Left lung (tissue), 10 donors: ENCODE measurements around the gene BCO2. TPM values are rescaled to one million over a fixed set of nuclear protein-coding genes. Genes with fewer than 3 reads are reported as not detected.

Experiments
- ATAC-seq: fragments of 200-7000 bp; cut with Tn5 transposase; one replicate; pipeline ENCODE4 v1.9.1; 2020; ENCODE audit warnings: moderate library complexity
- DNase-seq, 4 donors: peaks; one replicate each; pipeline ENCODE4 v3.0.0-alpha.2; 2013 to 2020
- H3K27ac ChIP-seq, 2 donors: fragments of 200-600 bp; sonication (generic) in 1 of 2; one replicate each; pipeline versions ENCODE4 v1.5.0 to v1.8.0; 2020 to 2021
- H3K27me3 ChIP-seq, 2 donors: fragments of 200-600 bp; sonication (generic) in 1 of 2; one replicate each; pipeline versions ENCODE4 v1.5.0 to v1.8.0; 2020 to 2021
- H3K36me3 ChIP-seq, 2 donors: fragments of 200-600 bp; sonication (generic) in 1 of 2; one replicate each; pipeline versions ENCODE4 v1.5.0 to v1.8.0; 2020 to 2021
- H3K4me1 ChIP-seq, 2 donors: fragments of 200-600 bp; one replicate each; pipeline ENCODE4 v1.8.0; 2021
- H3K4me3 ChIP-seq, 2 donors: fragments of 200-600 bp; sonication (generic) in 1 of 2; one replicate each; pipeline versions ENCODE4 v1.5.0 to v1.8.0; 2020 to 2021; ENCODE audit warnings: mild to moderate bottlenecking in 1 of 2
- H3K9me3 ChIP-seq, 2 donors: fragments of 200-600 bp; sonication (generic) in 1 of 2; one replicate each; pipeline versions ENCODE4 v1.5.0 to v1.8.0; 2020 to 2021
- CTCF ChIP-seq, 2 donors: fragments of 200-600 bp; sonication (generic) in 1 of 2; IDR thresholded peaks; one replicate each; pipeline versions ENCODE4 v1.5.0 to v1.8.0; 2021; ENCODE audit warnings: antibody characterized with exemption in 2 of 2
- intact Hi-C, 2 donors: fragments of 100-400 bp; cut with DNase I; formaldehyde crosslinking; loops; one replicate each; pipeline versions ENCODE4 v1.11.2 to v1.14.2; 2022
- polyA plus RNA-seq, 6 donors: library from polyadenylated mRNA; unstranded; fragments of 120-200 nt; gene quantifications; one replicate each; pipeline ENCODE4 v1.2.1, GENCODE V29; 2013; ENCODE audit not compliant: insufficient read length in 6 of 6
- total RNA-seq, 2 donors: library from RNA; stranded (reverse); fragmentation: NEBNext Ultra II Directional; extraction: Animal tissue kit (Norgen Biotek cat#: 25700); gene quantifications; one replicate each; pipeline ENCODE4 v1.2.1, GENCODE V29; 2021
- donor health status: DM: no; HTN: yes; CAD: no.
- donor health status: DM: no; HTN: no; CAD: no.

The BCO2 gene
- total and polyA plus RNA-seq, 8 donors: 3.3 to 11.8 (median 9.4) TPM

GRCh38 chr11:112172362-112172994, 2.8 kb upstream of the BCO2 start:
- Histone ChIP-seq H3K4me1 (peaks cover 0 to 10% of the 10 kb centered on the region in 2 donors), H3K27me3 (no peaks in the 10 kb centered on the region), H3K9me3 (no peaks in the 10 kb centered on the region), H3K27ac (no peak overlapping the region), H3K4me3 (no peak overlapping the region), H3K36me3 (no peaks in the 10 kb centered on the region)
- TF ChIP-seq CTCF (IDR thresholded peaks at IDR 0.05): no peak
- DNase-seq (no peak), ATAC-seq (no peak)
- intact Hi-C loops: no loop called here

- peak; percentile 29 for ATAC-seq
- H3K27ac ChIP-seq: no peak overlapping the region
- intact Hi-C loops: no loop called here
- H3K27me3 ChIP-seq: no peaks in the 10 kb centered on the region
- no peak for TF ChIP-seq CTCF (IDR thresholded peaks at IDR 0.05)
- peak in 2 of 4 donors; percentile 10 to 49 for DNase-seq
- H3K4me1 ChIP-seq: peaks cover 0 to 10% of the 10 kb centered on the region in 2 donors
- H3K36me3 ChIP-seq: no peaks in the 10 kb centered on the region
- H3K9me3 ChIP-seq: no peaks in the 10 kb centered on the region
- no peak overlapping the region for H3K4me3 ChIP-seq
These were observed 2.2 kb upstream of the BCO2 start for GRCh38 chr11:112173152-112173551.

- no peaks in the 10 kb centered on the region for H3K27me3 ChIP-seq
- ATAC-seq (peak; percentile 3), DNase-seq (no peak)
- intact Hi-C loops: no loop called here
- no peaks in the 10 kb centered on the region for H3K36me3 ChIP-seq
- H3K9me3 ChIP-seq: no peaks in the 10 kb centered on the region
- peak overlapping the region; percentile 35 to 37 for H3K27ac ChIP-seq
- TF ChIP-seq CTCF (IDR thresholded peaks at IDR 0.05): no peak
- peaks cover 0 to 13% of the 10 kb centered on the region in 2 donors for H3K4me1 ChIP-seq
- H3K4me3 ChIP-seq: peak overlapping the region in 1 of 2 donors; percentile 27
These were observed 264 bp downstream of the BCO2 start for GRCh38 chr11:112175599-112175952.

- DNase-seq (peak in 2 of 4 donors; percentile 9 to 16), ATAC-seq (no peak)
- Histone ChIP-seq H3K4me3 (no peak overlapping the region), H3K27ac (no peak overlapping the region), H3K36me3 (no peaks in the 10 kb centered on the region), H3K27me3 (no peaks in the 10 kb centered on the region), H3K9me3 (no peaks in the 10 kb centered on the region), H3K4me1 (peaks cover 0 to 13% of the 10 kb centered on the region in 2 donors)
- intact Hi-C loops: no loop called here
- no peak for TF ChIP-seq CTCF (IDR thresholded peaks at IDR 0.05)
These were observed 765 bp downstream of the BCO2 start for GRCh38 chr11:112176077-112176476.

GRCh38 chr11:112177589-112177988, 2.3 kb downstream of the BCO2 start:
- H3K9me3 ChIP-seq: no peaks in the 10 kb centered on the region
- ATAC-seq: peak; percentile 57
- H3K27me3 ChIP-seq: no peaks in the 10 kb centered on the region
- no peak overlapping the region for H3K27ac ChIP-seq
- no peak overlapping the region for H3K4me3 ChIP-seq
- intact Hi-C loops: no loop called here
- no peak for DNase-seq
- H3K36me3 ChIP-seq: no peaks in the 10 kb centered on the region
- peaks cover 0 to 13% of the 10 kb centered on the region in 2 donors for H3K4me1 ChIP-seq
- TF ChIP-seq CTCF (IDR thresholded peaks at IDR 0.05): no peak
